HG03139 (cell line): Measurements from ENCODE around the gene PPP1R9B.

ENCODE experiments used
- ATAC-seq: cut with Tn5 transposase; IDR thresholded peaks from one replicate; pipeline ENCODE4 v1.9.1; 2021; ENCODE audit not compliant: unreplicated experiment

PPP1R9B gene

DNA sequence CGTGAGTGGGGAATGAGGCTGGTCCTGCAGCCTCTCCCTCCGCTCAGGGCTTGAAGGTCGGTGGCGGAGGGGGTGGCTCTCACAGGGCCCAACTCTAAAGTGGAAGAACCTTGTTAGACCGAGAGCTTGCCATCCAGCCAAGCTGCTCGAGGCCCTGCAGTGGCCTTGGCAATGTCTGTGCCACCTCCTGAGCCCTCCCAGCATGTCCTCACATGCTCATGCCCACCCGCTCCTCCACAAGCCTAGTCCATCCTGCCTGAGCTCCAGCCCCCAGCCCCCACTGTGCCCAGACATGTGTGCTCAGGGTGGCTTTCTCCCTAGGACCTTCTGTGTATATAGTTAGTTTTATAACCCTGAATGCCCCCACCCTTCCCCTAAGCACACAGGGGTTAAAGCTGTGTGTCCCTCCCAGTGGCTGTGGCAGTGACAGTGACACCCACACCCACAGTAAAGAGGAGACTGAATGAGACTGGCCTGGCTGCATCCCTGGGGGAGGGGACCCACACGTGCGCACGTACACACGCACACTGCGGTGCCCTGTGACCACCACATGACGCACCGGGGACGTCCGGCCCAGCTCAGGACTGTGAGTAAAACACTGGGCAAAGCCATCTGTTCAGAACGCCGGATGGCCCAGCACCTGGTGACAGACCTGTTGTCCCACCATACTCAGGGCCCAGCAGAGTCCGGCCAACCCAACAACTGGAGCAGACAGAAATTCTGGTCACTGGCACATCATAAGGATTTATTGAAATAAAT is 39.7 kb downstream of the PPP1R9B start:
- no peak for ATAC-seq

- no peak for ATAC-seq
Measured at GRCh38 chr17:50109785-50110184, 40.7 kb downstream of the PPP1R9B start.

- no peak for ATAC-seq
Measured at GRCh38 chr17:50109207-50109606, 41.3 kb downstream of the PPP1R9B start.

DNA sequence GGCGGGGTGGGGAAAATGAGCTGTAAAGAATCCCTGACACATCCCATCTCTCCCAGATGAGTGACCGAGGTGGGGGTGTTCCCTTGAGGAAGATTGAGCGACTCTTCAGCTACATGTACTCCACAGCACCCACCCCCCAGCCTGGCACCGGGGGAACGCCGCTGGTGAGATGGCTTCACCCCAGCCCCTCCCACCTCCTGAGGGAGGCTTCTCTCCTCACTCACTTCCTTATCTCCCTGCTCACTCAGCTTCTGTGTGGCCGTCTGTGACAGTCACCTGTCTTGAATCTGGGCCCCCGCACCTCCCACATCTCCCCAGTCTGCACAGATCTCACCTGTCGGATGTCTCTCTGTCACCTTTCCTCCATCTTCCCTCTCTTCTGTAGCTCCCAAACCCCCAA is 41.9 kb downstream of the PPP1R9B start:
- ATAC-seq, result no peak

- ATAC-seq, result no peak
Measured at GRCh38 chr17:50107790-50108414, 42.6 kb downstream of the PPP1R9B start.

DNA sequence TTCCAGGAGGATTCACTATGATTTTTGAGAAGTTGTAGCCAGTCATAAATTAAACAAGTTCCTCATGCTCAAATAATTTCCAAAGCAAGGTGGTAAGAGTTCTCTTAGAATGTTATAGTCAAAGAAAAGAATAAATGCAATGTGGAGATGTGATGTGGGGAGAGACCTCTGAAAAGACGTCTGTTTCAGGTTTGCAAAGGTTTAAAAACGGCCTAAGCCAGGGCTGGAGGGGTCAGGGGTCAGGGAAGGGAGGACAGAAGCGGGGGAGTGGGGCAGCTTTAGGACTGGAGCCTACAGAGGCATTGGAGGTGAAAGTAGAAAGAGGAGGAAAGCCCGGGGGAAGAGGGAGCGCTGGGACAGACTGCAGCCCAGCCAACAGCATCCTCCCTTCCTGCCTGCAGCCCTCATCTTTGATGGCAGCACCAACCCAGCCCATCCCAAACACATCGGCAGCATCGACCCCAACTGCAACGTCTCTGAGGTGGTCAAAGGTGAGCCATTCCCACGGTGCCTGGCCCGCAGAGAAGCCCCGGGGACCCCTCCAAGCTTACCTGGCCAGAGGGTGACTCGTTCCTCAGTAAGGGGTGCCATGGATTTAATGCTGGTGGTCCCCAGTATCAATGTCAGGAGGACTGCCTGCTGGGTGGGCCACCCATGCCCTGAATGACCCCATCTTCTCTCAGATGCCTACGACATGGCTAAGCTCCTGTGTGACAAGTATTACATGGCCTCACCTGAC is 43.9 kb downstream of the PPP1R9B start:
- no peak for ATAC-seq

GRCh38 chr17:50105811-50106210 is 44.7 kb downstream of the PPP1R9B start:
- ATAC-seq, result no peak

DNA sequence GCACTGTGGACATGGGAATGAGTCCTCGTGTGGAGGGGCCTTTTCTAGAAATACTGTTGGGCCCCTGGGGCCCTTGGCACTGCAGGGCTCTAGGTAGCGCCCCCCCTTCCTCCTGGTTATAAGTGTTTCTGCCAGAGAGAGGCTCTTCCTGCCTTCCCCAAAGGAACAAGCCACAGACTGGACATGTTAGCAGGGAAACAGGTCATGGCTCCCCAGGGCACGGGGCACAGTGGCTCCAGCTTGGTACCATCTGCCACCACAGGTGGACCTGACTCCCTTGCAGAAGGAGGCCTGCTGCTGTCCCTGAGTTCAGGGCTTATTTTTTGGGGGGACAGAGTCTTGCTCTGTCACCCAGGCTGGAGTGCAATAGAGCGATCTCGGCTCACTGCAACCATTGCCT is 46.5 kb downstream of the PPP1R9B start:
- ATAC-seq, result no peak

GRCh38 chr17:50103252-50103651 is 47.2 kb downstream of the PPP1R9B start:
- no peak for ATAC-seq

- ATAC-seq, result no peak
Measured at GRCh38 chr17:50102164-50102991, 48.1 kb downstream of the PPP1R9B start.

GRCh38 chr17:50101346-50102163 is 48.9 kb downstream of the PPP1R9B start:
- no peak for ATAC-seq

DNA sequence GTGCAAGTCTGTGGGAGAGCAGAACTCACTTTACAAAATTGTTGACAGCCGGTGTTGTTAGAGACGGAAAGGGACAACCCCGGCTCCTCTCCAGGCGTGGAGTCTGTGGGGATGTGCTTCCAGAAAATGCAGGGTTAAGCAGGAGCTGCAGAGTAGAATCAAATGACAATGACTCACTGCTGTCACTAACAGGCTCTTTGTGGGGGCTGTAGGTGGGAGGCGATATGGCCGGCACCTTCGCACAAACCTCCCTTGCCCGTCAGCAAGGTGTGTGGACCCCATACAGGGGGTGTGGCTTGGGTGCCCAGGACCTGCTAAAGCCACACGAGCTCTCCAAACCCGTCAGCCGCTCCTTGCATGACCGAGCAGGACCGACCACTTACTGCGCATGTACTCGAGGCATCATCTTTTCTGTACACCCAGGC is 49.5 kb downstream of the PPP1R9B start:
- no peak for ATAC-seq

DNA sequence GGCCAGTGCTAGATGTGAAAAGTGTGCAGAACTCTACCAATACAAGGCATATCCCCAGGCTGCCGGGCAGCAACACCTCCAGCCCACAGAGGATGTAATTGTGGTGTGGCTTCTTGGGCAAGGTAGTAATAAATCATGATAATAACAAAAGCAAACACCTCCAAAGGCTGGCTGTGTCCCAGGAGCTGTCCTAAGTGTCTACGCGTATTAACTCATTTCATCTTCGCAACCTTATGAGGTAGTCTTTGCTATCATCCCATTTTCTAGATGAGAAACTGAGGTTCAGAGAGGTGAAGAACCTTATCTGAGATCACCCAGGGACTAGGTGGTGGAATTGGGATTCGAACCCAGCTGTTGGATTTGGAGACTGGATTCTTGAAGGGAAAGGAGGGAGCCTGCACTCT is 50.0 kb downstream of the PPP1R9B start:
- ATAC-seq, result no peak

GRCh38 chr17:50099003-50099402 is 51.5 kb downstream of the PPP1R9B start:
- no peak for ATAC-seq

GRCh38 chr17:50098583-50098982 is 51.9 kb downstream of the PPP1R9B start:
- no peak for ATAC-seq

- ATAC-seq, result no peak
Measured at GRCh38 chr17:50097926-50098325, 52.6 kb downstream of the PPP1R9B start.

- no peak for ATAC-seq
Measured at GRCh38 chr17:50097455-50097854, 53.0 kb downstream of the PPP1R9B start.

- ATAC-seq, result no peak
Measured at GRCh38 chr17:50096758-50097157, 53.7 kb downstream of the PPP1R9B start.

DNA sequence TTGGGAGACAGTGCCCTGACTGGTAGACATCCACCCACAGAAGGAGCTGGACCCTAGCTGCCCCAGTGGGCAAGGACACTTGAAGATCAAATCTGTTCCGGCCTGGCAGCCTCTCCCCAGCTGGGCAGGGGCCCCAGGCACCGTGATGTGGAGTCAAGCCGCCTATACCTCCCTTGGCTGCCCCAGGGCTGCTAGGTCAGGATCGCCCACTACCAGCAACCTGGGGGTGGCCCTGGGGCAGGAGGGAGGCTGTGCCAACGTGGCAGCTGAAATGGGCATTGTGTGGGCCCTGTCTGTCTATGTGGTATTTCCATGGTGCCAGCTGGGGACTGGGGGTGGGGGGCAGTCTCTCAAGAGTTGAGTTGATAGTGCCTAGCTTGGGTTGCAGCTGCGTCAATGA is 54.4 kb downstream of the PPP1R9B start:
- no peak for ATAC-seq

DNA sequence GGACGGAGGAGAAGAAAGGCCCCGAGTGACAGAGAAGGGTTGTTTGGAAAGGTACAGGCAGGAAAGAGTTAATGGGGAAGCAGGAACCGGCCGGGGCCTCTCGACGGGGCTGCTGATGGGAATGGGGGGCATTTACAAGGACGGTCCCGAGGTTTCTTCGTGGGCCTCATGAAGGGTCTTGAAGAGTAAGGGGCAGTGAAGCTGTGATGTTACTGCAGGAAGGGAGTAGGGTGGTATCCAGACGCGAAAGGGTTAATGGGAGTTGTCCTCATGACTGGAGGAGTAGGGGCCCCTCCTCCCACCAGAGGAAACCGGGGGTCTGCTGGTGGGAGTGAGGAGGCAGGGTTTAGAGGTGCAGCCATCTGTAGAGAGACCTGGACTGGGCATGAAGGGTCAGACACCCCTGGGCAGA is 54.8 kb downstream of the PPP1R9B start:
- ATAC-seq, result no peak
